ENCODE data around the gene NEK2.

NEK2 gene

DNA sequence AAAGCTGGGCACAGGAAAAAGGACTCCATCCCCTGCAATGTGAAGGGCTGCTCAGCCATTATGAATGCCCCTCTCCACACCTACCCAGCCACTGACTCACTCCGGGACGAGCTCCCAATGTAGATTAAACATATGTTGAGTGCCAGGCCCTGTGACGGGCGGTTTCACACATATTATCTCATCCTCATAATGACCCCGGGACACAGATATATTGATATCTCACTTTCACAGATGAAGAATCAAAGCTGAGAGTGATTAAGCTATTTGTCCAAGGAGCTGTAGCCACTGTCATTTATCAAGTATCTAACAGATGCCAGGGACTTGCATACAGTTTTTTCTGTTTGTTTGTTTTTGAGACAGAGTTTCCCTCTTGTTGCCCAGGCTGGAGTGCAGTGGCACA, 61.5 kb downstream of the NEK2 start:
- no peak for TF ChIP-seq CTCF (IDR thresholded peaks at IDR 0.05; ENCODE audit: borderline replicate concordance, insufficient read depth, low read depth, low read length)
- H3K4me3 ChIP-seq (ENCODE audit: low read depth, low read length) = no peak overlapping the region

DNA sequence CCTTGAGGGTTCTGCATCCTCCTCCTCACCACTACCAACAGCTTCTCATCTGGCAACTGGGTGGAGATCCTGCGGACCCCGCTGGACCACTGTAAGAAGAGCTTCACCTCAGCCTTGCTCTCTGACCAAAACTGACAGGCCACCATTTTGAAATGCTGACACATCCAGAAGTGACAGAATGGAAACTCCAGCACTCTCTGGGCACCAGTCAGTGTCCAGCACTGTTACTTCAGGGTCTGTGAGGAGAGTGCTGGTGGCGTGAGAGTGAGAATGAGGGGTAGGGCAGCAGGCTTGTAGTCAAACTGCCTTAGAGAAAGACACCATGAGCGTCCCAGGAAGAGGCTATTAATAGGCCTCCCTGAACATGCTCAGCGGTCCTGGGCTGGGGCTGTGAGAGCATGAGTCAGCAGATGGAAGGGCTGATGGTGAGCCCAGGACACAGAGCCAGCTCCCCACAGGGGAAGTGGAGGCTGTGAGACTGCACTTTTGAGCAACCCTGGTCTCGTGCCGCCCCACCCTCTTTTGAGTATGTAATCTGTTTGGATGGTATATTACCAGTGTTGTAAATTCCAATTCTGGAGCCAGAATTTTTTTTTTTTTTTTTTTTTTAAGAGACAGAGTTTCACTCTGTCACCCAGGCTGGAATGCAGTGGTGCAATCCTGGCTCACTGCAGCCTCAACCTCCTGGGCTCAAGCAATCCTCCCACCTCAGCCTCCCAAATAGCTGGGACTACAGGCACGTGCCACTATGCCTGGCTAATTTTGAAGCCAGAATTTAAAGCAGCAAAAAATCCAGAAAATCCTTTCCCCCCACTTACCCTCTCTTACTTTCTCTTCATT, 62.1 kb downstream of the NEK2 start:
- H3K4me3 ChIP-seq (ENCODE audit: low read depth, low read length) = no peak overlapping the region
- TF ChIP-seq CTCF (IDR thresholded peaks at IDR 0.05; ENCODE audit: borderline replicate concordance, insufficient read depth, low read depth, low read length) = no peak

DNA sequence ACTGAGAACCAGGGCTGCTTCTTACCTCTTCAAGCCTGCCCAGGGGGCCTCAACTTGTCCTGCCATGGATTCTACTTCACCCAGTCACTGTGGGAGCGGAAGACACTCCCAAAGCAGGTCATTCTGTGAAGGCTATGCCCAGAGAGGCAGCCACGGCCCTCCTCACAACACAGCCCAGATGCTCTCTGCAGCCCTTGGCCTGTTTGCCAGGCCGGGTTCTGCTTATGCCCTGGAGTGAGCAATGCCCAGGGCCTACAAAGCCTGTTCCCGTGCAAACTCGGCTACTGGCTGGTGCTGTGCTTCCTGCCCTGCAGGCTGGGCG, 62.7 kb downstream of the NEK2 start:
- H3K4me3 ChIP-seq (ENCODE audit: low read depth, low read length) = no peak overlapping the region
- no peak for TF ChIP-seq CTCF (IDR thresholded peaks at IDR 0.05; ENCODE audit: borderline replicate concordance, insufficient read depth, low read depth, low read length)

All from GM12875 (cell line).